HEK293 (cell line): ENCODE measurements around the gene CD53.

Experiments used
- CTCF ChIA-PET: fragments of 350-600 bp; formaldehyde crosslinking; extraction: SDS; loops from one replicate; lab custom pipeline; 2021; ENCODE audit warnings: antibody characterized with exemption; lab: Yijun Ruan, JAX
- POLR2A ChIA-PET: fragments of 300-600 bp; formaldehyde crosslinking; extraction: SDS; loops from one replicate; lab custom pipeline; 2020; ENCODE audit warnings: antibody characterized with exemption, inconsistent platforms; lab: Yijun Ruan, JAX
- H3K27ac ChIP-seq: fragments of 200-500 bp; sonication (Bioruptor generic); 2 replicates; pipeline ENCODE4 v1.5.1; 2014; ENCODE audit warnings: low read depth, low read length, control low read depth, inconsistent platforms; ENCODE audit errors: extremely low read depth
- H3K36me3 ChIP-seq, 2 experiments: fragments of 200-500 bp in 1 of 2; sonication (Bioruptor generic) in 1 of 2; 1 replicate in 1 of 2; 2 replicates in 1 of 2; pipeline ENCODE4 v1.5.1; 2014 to 2017; ENCODE audit warnings: inconsistent platforms in 2 of 2, low read length in 2 of 2; ENCODE audit not compliant: control insufficient read depth in 2 of 2, insufficient read depth in 1 of 2
- H3K4me1 ChIP-seq: fragments of 200-500 bp; sonication (Bioruptor generic); 2 replicates; pipeline ENCODE4 v1.5.1; 2014; ENCODE audit warnings: mild to moderate bottlenecking, low read length, inconsistent platforms; ENCODE audit not compliant: control insufficient read depth, insufficient read depth
- H3K4me3 ChIP-seq: 2 replicates; pipeline ENCODE4 v1.5.1; 2011; ENCODE audit warnings: low read depth, mild to moderate bottlenecking, control low read depth, low read length, moderate library complexity
- H3K9me3 ChIP-seq: fragments of 200-500 bp; sonication (Bioruptor generic); 2 replicates; pipeline ENCODE4 v1.5.1; 2014; ENCODE audit warnings: low read depth, low read length, inconsistent platforms; ENCODE audit not compliant: control insufficient read depth, insufficient read depth
- CTCF ChIP-seq: fragments of 450-650 bp; formaldehyde crosslinking; IDR thresholded peaks from 2 replicates; pipeline ENCODE4 v1.5.1; 2016; ENCODE audit warnings: missing biosample characterization, missing genetic modification characterization
- EGR2 ChIP-seq: fragments of 450-650 bp; formaldehyde crosslinking; IDR thresholded peaks from 2 replicates; pipeline ENCODE4 v1.5.1; 2016; ENCODE audit warnings: low read depth, missing biosample characterization, missing genetic modification characterization
- KLF10 ChIP-seq: fragments of 450-650 bp; IDR thresholded peaks from 2 replicates; pipeline ENCODE4 v1.5.1; 2018; ENCODE audit warnings: missing biosample characterization, mild to moderate bottlenecking, missing genetic modification characterization
- PRDM1 ChIP-seq: fragments of 450-650 bp; formaldehyde crosslinking; IDR thresholded peaks from 2 replicates; pipeline ENCODE4; 2016; ENCODE audit warnings: missing biosample characterization, missing genetic modification characterization
- SP7 ChIP-seq: fragments of 450-650 bp; formaldehyde crosslinking; IDR thresholded peaks from 2 replicates; pipeline ENCODE4 v1.5.1; 2016; ENCODE audit warnings: missing biosample characterization, missing genetic modification characterization
- ZBTB1 ChIP-seq: fragments of 450-650 bp; formaldehyde crosslinking; IDR thresholded peaks from 2 replicates; pipeline ENCODE4 v1.5.1; 2016; ENCODE audit warnings: missing biosample characterization, missing genetic modification characterization
- ZBTB21 ChIP-seq: fragments of 450-650 bp; formaldehyde crosslinking; IDR thresholded peaks from 2 replicates; pipeline ENCODE4 v1.5.1; 2017; ENCODE audit warnings: missing biosample characterization, missing genetic modification characterization
- ZBTB49 ChIP-seq: fragments of 450-650 bp; formaldehyde crosslinking; IDR thresholded peaks from 2 replicates; pipeline ENCODE4 v1.5.1; 2016; ENCODE audit warnings: missing biosample characterization, missing genetic modification characterization, low read depth
- ZNF18 ChIP-seq: fragments of 450-650 bp; formaldehyde crosslinking; IDR thresholded peaks from 2 replicates; pipeline ENCODE4 v1.5.1; 2016; ENCODE audit warnings: missing biosample characterization, missing genetic modification characterization
- ZNF221 ChIP-seq: fragments of 450-650 bp; formaldehyde crosslinking; IDR thresholded peaks from 2 replicates; pipeline ENCODE4 v1.5.1; 2017; ENCODE audit warnings: missing biosample characterization, missing genetic modification characterization, borderline replicate concordance
- ZNF324 ChIP-seq: fragments of 450-650 bp; formaldehyde crosslinking; IDR thresholded peaks from 2 replicates; pipeline ENCODE4 v1.5.1; 2016; ENCODE audit warnings: missing biosample characterization, missing genetic modification characterization
- ZNF37A ChIP-seq: fragments of 450-650 bp; IDR thresholded peaks from 2 replicates; pipeline ENCODE4 v1.5.1; 2018; ENCODE audit warnings: missing biosample characterization, missing genetic modification characterization
- ZNF529 ChIP-seq: fragments of 450-650 bp; formaldehyde crosslinking; IDR thresholded peaks from 2 replicates; pipeline ENCODE4 v1.5.1; 2017; ENCODE audit warnings: missing genetic modification characterization, missing biosample characterization; ENCODE audit not compliant: insufficient replicate concordance
- ZNF555 ChIP-seq: fragments of 450-650 bp; formaldehyde crosslinking; conservative IDR thresholded peaks from 2 replicates; pipeline ENCODE4 v1.5.1; 2017; ENCODE audit warnings: missing biosample characterization, mild to moderate bottlenecking, missing genetic modification characterization, inconsistent platforms
- ZNF571 ChIP-seq: fragments of 450-650 bp; formaldehyde crosslinking; IDR thresholded peaks from 2 replicates; pipeline ENCODE4 v1.5.0; 2017; ENCODE audit warnings: missing biosample characterization, missing genetic modification characterization
- ZNF585B ChIP-seq: fragments of 450-650 bp; formaldehyde crosslinking; IDR thresholded peaks from 2 replicates; pipeline ENCODE4 v1.5.1; 2016; ENCODE audit warnings: missing biosample characterization, missing genetic modification characterization
- ZNF707 ChIP-seq: fragments of 450-650 bp; formaldehyde crosslinking; IDR thresholded peaks from 2 replicates; pipeline ENCODE4 v1.5.1; 2016; ENCODE audit warnings: missing biosample characterization, missing genetic modification characterization
- ZNF791 ChIP-seq: fragments of 450-650 bp; formaldehyde crosslinking; IDR thresholded peaks from 2 replicates; pipeline ENCODE4 v1.5.1; 2016; ENCODE audit warnings: missing biosample characterization, missing genetic modification characterization
- ZSCAN23 ChIP-seq: fragments of 450-650 bp; formaldehyde crosslinking; IDR thresholded peaks from 2 replicates; pipeline ENCODE4 v1.5.1; 2016; ENCODE audit warnings: missing biosample characterization, missing genetic modification characterization
- ZXDB ChIP-seq: fragments of 450-650 bp; formaldehyde crosslinking; IDR thresholded peaks from 2 replicates; pipeline ENCODE4 v1.5.1; 2016; ENCODE audit warnings: missing biosample characterization, missing genetic modification characterization

Gene CD53

GRCh38 chr1:110936567-110936966 lies 63.6 kb downstream of the CD53 start:
- POLR2A ChIA-PET, result no interaction called here

GRCh38 chr1:110944806-110945205 lies 71.9 kb downstream of the CD53 start:
- TF ChIP-seq ZBTB1 (no peak), ZBTB49 (tag by site-specific recombination) (no peak), ZSCAN23 (tag by site-specific recombination) (no peak)
- Histone ChIP-seq H3K27ac (no peak overlapping the region), H3K36me3 (peaks cover 18 to 22% of the 10 kb centered on the region in 2 experiments), H3K4me3 (no peak overlapping the region), H3K9me3 (no peaks in the 10 kb centered on the region), H3K4me1 (no peaks in the 10 kb centered on the region)
- CTCF ChIA-PET, result interaction anchor here (0.6 kb wide), 1 partner anchor 15 kb away, joined by 3 read pairs; no protein-coding TSS in a partner anchor
- POLR2A ChIA-PET, result interaction anchor here (1.4 kb wide), 1 partner anchor 19 kb away, joined by 5 read pairs; no protein-coding TSS in a partner anchor

More at GRCh38 chr1:110936567-110936966, 63.6 kb downstream of the CD53 start:
- H3K4me1 ChIP-seq, result no peaks in the 10 kb centered on the region
- no peak overlapping the region for H3K4me3 ChIP-seq
- no peaks in the 10 kb centered on the region for H3K9me3 ChIP-seq
- CTCF ChIA-PET, result interaction anchor here (0.9 to 1.1 kb wide), 2 partner anchors 12 to 94 kb away, joined by 4 to 6 read pairs; no protein-coding TSS in a partner anchor
- no peak for TF ChIP-seq ZNF707 (tag by site-specific recombination)
- no peak for TF ChIP-seq ZNF221 (tag by site-specific recombination)
- TF ChIP-seq EGR2 (tag by site-specific recombination), result no peak
- TF ChIP-seq ZXDB (tag by site-specific recombination), result no peak
- no peak for TF ChIP-seq ZBTB21 (tag by site-specific recombination)
- no peak for TF ChIP-seq ZNF324 (tag by site-specific recombination)
- no peak for TF ChIP-seq KLF10 (tag by site-specific recombination)
- no peak for TF ChIP-seq ZNF529
- no peak for TF ChIP-seq ZNF18 (tag by site-specific recombination)
- TF ChIP-seq PRDM1 (tag by site-specific recombination), result no peak
- no peak for TF ChIP-seq ZNF585B (tag by site-specific recombination)
- TF ChIP-seq ZNF791 (tag by site-specific recombination), result no peak
- TF ChIP-seq ZNF555 (tag by site-specific recombination), result no peak
- no peak for TF ChIP-seq SP7 (tag by site-specific recombination)
- no peak for TF ChIP-seq ZNF37A (tag by site-specific recombination)
- TF ChIP-seq ZNF571 (tag by site-specific recombination), result no peak
- TF ChIP-seq CTCF, result no peak
- no peak overlapping the region for H3K27ac ChIP-seq
- H3K36me3 ChIP-seq, result no peaks in the 10 kb centered on the region
